Uterus (tissue), 4 donors: ENCODE results near the gene TRAPPC6A. TPM values are rescaled to one million over a fixed set of nuclear protein-coding genes. Genes with fewer than 3 reads are reported as not detected.

Experiments used
- DNase-seq, 2 donors: peaks; one replicate each; pipeline ENCODE4 v3.0.0-alpha.2; 2019 to 2020
- H3K27ac ChIP-seq, 2 donors: fragments of 200-600 bp; sonication (generic); 1 replicate in 1 of 2; 2 replicates in 1 of 2; pipeline ENCODE4 v1.5.1; 2016 to 2018
- H3K27me3 ChIP-seq, 2 donors: fragments of 200-600 bp; sonication (generic); one replicate each; pipeline ENCODE4 v1.5.1; 2018 to 2019; ENCODE audit warnings: control low read depth in 1 of 2
- H3K36me3 ChIP-seq, 2 donors: fragments of 200-600 bp; sonication (generic); one replicate each; pipeline ENCODE4 v1.5.1; 2019; ENCODE audit warnings: control low read depth in 1 of 2
- H3K4me1 ChIP-seq, 2 donors: fragments of 200-600 bp; sonication (generic); one replicate each; pipeline ENCODE4 v1.5.1; 2018 to 2019; ENCODE audit warnings: control low read depth in 1 of 2
- H3K4me3 ChIP-seq, 2 donors: fragments of 200-600 bp; sonication (generic); 1 replicate in 1 of 2; 2 replicates in 1 of 2; pipeline ENCODE4 v1.5.1; 2018 to 2019; ENCODE audit warnings: mild to moderate bottlenecking in 1 of 2
- H3K9me3 ChIP-seq, 2 donors: fragments of 200-600 bp; sonication (generic); one replicate each; pipeline ENCODE4 v1.5.1; 2019; ENCODE audit warnings: control low read depth in 1 of 2
- POLR2A ChIP-seq, 2 donors: fragments of 450-650 bp; IDR thresholded peaks; one replicate each; pipeline ENCODE4 v1.6.1; 2016; ENCODE audit warnings: antibody characterized with exemption in 2 of 2, mild to moderate bottlenecking in 1 of 2, moderate library complexity in 1 of 2
- intact Hi-C: fragments of 100-400 bp; cut with DNase I; formaldehyde crosslinking; loops from one replicate; pipeline ENCODE4 v1.15.1; 2023; ENCODE audit warnings: low total_unique reads
- total RNA-seq, 4 donors: library from RNA; depleted of rRNA in 3 of 4; stranded (reverse); fragments of >200 nt in 3 of 4; gene quantifications; one replicate each; pipeline versions ENCODE4 v1.1.0 to v1.2.4, GENCODE V29; 2014 to 2023
- TF ChIP-seq, protein P1 (sequence below), 4 experiments: fragments of 200-600 bp in 2 of 4; fragments of 450-650 bp in 2 of 4; sonication (generic) in 2 of 4; IDR thresholded peaks; one replicate each; pipeline ENCODE4 v1.5.1; 2016 to 2019; ENCODE audit warnings: antibody characterized with exemption in 4 of 4, mild to moderate bottlenecking in 2 of 4, moderate library complexity in 1 of 4
- donor health status: DM: yes; HTN: yes; CAD: no.

Gene TRAPPC6A
- total RNA-seq, 4 donors from 2014 or later, result 4.1 to 25.9 (median 16.5) TPM

DNA sequence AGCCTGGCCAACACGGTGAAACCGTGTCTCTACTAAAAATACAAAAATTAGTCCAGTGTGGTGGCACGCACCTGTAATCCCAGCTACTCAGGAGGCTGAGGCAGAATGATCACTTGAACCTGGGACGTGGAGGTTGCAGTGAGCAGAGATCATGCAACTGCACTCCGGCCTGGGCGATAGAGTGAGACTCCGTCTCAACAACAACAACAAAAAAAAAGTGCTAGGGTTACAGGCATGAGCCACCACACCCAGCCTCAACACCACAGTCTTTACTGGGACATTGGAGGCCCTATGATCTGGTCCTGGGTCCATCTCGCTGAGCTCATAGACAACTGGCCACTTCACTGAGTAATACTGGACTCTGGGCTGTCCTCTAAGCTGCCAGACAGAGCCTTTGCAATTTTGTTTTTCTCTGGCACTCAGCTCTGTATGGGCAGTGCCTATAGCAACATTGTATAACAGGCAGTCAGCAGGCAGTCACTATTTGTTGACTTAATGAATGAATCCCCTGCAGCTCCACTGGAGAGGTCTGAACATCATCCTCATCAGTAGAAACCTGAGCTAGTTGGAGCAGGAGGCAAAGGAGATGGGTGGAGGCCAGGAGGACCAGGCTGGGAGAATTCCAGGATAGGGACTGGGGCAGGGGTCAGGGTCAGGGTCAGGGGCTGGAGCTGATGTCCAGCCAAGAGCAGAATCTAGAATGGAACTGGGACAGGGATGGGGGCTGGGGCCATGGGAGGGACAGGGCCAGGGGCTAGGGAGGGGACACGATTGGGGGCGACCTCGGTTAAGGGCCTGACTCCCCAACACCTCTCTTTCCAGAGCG is 8.7 kb upstream of the TRAPPC6A start:
- H3K36me3 ChIP-seq, result no peaks in the 10 kb centered on the region
- no peak overlapping the region for H3K4me3 ChIP-seq
- DNase-seq, result no peak
- H3K9me3 ChIP-seq, result no peaks in the 10 kb centered on the region
- H3K4me1 ChIP-seq, result no peaks in the 10 kb centered on the region
- intact Hi-C loops, result no loop called here
- no peak overlapping the region for H3K27ac ChIP-seq
- no peaks in the 10 kb centered on the region for H3K27me3 ChIP-seq
- no peak for TF ChIP-seq POLR2A (IDR thresholded peaks at IDR 0.05)
- TF ChIP-seq, protein P1, sequence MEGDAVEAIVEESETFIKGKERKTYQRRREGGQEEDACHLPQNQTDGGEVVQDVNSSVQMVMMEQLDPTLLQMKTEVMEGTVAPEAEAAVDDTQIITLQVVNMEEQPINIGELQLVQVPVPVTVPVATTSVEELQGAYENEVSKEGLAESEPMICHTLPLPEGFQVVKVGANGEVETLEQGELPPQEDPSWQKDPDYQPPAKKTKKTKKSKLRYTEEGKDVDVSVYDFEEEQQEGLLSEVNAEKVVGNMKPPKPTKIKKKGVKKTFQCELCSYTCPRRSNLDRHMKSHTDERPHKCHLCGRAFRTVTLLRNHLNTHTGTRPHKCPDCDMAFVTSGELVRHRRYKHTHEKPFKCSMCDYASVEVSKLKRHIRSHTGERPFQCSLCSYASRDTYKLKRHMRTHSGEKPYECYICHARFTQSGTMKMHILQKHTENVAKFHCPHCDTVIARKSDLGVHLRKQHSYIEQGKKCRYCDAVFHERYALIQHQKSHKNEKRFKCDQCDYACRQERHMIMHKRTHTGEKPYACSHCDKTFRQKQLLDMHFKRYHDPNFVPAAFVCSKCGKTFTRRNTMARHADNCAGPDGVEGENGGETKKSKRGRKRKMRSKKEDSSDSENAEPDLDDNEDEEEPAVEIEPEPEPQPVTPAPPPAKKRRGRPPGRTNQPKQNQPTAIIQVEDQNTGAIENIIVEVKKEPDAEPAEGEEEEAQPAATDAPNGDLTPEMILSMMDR (IDR thresholded peaks at IDR 0.05), result no peak

DNA sequence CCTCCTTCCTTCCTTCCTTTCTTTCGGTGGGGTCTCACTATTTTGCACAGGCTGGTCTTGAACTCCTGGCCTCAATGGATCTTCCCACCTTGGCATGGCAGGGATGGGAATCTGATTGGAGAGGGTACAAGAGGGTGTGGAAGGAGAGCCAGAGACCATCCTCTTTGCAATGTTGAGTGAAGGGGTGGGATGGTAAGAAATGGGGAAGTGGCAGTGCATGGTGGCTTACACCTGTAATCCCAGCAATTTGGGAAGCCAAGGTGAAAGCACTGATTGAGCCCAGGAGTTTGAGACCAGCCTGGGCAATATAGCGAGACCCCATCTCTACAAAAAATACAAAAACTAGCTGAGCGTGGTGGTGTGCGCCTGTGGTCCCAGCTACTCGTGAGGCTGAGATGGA is 6.1 kb upstream of the TRAPPC6A start:
- no peaks in the 10 kb centered on the region for H3K36me3 ChIP-seq
- intact Hi-C loops, result no loop called here
- H3K27me3 ChIP-seq, result no peaks in the 10 kb centered on the region
- no peaks in the 10 kb centered on the region for H3K9me3 ChIP-seq
- DNase-seq, result no peak
- peaks cover 4 to 13% of the 10 kb centered on the region in 2 donors for H3K4me1 ChIP-seq
- H3K4me3 ChIP-seq, result no peak overlapping the region
- no peak overlapping the region for H3K27ac ChIP-seq
- TF ChIP-seq POLR2A (IDR thresholded peaks at IDR 0.05), result no peak
- TF ChIP-seq, protein P1 (IDR thresholded peaks at IDR 0.05), result no peak

DNA sequence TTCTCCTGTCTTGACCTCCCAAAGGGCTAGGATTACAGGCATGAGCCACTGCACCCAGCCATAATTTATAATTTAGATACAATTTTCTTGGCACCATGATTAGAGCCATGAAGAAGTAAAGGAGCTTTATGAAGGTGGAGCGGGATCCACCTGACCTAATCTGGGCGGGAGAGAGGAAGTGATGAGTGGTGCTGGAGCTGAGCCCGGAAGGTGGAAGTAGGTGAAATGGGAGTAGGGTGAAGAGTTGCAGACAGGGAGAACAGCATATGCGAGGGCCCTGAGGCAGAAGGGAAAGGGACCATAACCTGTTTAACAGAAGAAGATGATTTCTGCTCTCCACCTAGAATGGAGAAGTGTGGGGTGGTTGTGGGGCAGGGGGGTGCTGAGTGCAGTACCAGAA is 4.7 kb upstream of the TRAPPC6A start:
- no peak overlapping the region for H3K4me3 ChIP-seq

DNA sequence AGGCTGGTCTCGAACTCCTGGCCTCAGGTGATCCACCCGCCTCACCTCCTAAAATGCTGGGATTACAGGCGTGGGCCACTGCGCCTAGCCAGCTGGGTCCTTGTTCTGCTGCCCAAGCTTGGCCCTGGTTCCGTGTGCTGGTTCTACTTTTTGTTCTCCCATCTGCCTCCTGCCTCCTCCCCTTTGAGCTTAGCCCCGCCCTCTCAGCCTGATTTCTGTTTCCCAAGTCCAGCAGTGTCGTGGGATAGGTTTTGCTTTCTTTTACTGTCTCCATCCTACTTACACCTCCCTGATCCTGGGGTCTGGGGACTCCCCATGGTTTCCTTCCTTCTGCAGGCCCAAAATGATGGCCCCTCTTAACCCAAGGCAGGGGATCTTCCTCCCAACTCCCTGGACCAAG is 2.9 kb upstream of the TRAPPC6A start:
- Histone ChIP-seq H3K4me3 (no peak overlapping the region), H3K36me3 (no peaks in the 10 kb centered on the region), H3K27ac (no peak overlapping the region), H3K4me1 (peaks cover 8 to 21% of the 10 kb centered on the region in 2 donors), H3K9me3 (no peaks in the 10 kb centered on the region), H3K27me3 (no peaks in the 10 kb centered on the region)
- TF ChIP-seq POLR2A (IDR thresholded peaks at IDR 0.05), result no peak
- TF ChIP-seq, protein P1 (IDR thresholded peaks at IDR 0.05), result no peak
- no peak for DNase-seq
- intact Hi-C loops, result no loop called here

More for the DNA sequence above, 4.7 kb upstream of the TRAPPC6A start:
- TF ChIP-seq, protein P1 (IDR thresholded peaks at IDR 0.05), result no peak
- TF ChIP-seq POLR2A (IDR thresholded peaks at IDR 0.05), result no peak
- H3K4me1 ChIP-seq, result peaks cover 4 to 13% of the 10 kb centered on the region in 2 donors
- DNase-seq, result no peak
- no peaks in the 10 kb centered on the region for H3K27me3 ChIP-seq
- H3K9me3 ChIP-seq, result no peaks in the 10 kb centered on the region
- no peak overlapping the region for H3K27ac ChIP-seq
- no peaks in the 10 kb centered on the region for H3K36me3 ChIP-seq
- intact Hi-C loops, result no loop called here

DNA sequence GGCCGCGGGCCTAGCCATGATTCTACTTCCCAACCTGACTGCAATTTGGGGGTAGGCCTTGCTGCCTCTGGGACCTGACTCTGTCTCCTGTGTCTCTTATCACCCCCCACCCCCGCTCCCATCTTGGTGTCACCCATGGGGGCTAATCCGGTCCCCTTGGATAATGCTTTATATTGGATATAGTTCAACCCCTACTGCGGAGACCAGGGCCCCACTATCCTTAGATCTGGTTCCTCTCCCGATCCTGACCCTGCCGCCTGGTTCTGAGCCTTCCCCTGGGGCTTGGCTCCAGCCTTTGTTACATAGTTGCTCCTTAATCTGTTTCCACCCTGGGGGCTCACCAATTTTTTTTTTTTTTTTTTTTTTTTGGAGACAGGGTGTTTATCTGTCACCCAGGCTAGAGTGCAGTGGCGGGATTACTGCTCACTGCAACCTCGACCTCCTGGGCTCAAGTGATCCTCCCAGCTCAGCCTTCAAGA is 1.9 kb upstream of the TRAPPC6A start:
- H3K9me3 ChIP-seq, result no peaks in the 10 kb centered on the region
- peak overlapping the region in 1 of 2 donors; percentile 89 for H3K27ac ChIP-seq
- no peaks in the 10 kb centered on the region for H3K36me3 ChIP-seq
- no peak for TF ChIP-seq POLR2A (IDR thresholded peaks at IDR 0.05)
- TF ChIP-seq, protein P1 (IDR thresholded peaks at IDR 0.05), result no peak
- H3K4me3 ChIP-seq, result peak overlapping the region; percentile 53 to 87
- DNase-seq, result no peak
- H3K27me3 ChIP-seq, result no peaks in the 10 kb centered on the region
- intact Hi-C loops, result no loop called here
- H3K4me1 ChIP-seq, result peaks cover 8 to 21% of the 10 kb centered on the region in 2 donors
